Astrocyte (in vitro differentiated cells and primary cell): ENCODE results near the gene BTBD8. TPM values are rescaled to one million over a fixed set of nuclear protein-coding genes. Genes with fewer than 3 reads are reported as not detected.
"Not testable (repeated sequence)": the region's sequence is repeated elsewhere in the genome, so short reads cannot be mapped to it uniquely, and the experiment has no call there.

ENCODE experiments used
- DNase-seq: peaks from one replicate; pipeline ENCODE4 v3.0.0-alpha.2; 2010; ENCODE audit warnings: low read depth
- FAIRE-seq: peaks from 2 replicates; lab custom pipeline; 2011; peaks lifted over from hg19 to GRCh38; lab: Jason Lieb, UNC
- H2AFZ ChIP-seq: 2 replicates; pipeline ENCODE4 v1.6.0; 2012; ENCODE audit warnings: low read depth, low read length, inconsistent platforms
- H3K27ac ChIP-seq: 2 replicates; pipeline ENCODE4 v1.5.1; 2011; ENCODE audit warnings: low read depth, low read length, inconsistent platforms
- H3K27me3 ChIP-seq: 2 replicates; pipeline ENCODE4 v1.6.0; 2011; ENCODE audit warnings: low read length, inconsistent platforms; ENCODE audit not compliant: insufficient read depth
- H3K36me3 ChIP-seq: 2 replicates; pipeline ENCODE4 v1.5.1; 2011; ENCODE audit warnings: low read length, inconsistent platforms; ENCODE audit not compliant: insufficient read depth
- H3K4me1 ChIP-seq: 2 replicates; pipeline ENCODE4 v1.5.1; 2011; ENCODE audit warnings: low read length, inconsistent platforms; ENCODE audit not compliant: insufficient read depth
- H3K4me2 ChIP-seq: 2 replicates; pipeline ENCODE4 v1.6.0; 2012; ENCODE audit warnings: low read length, inconsistent platforms
- H3K4me3 ChIP-seq: 2 replicates; pipeline ENCODE4 v1.5.1; 2011; ENCODE audit warnings: low read depth, mild to moderate bottlenecking, low read length, inconsistent platforms; ENCODE audit not compliant: insufficient read depth
- H3K79me2 ChIP-seq: 2 replicates; pipeline ENCODE4 v1.6.0; 2012; ENCODE audit warnings: mild to moderate bottlenecking, low read length, inconsistent platforms; ENCODE audit not compliant: insufficient read depth
- H3K9ac ChIP-seq: 2 replicates; pipeline ENCODE4 v1.6.0; 2012; ENCODE audit warnings: mild to moderate bottlenecking, low read length, inconsistent platforms
- H3K9me3 ChIP-seq: 2 replicates; pipeline ENCODE4 v1.5.1; 2012; ENCODE audit warnings: low read depth, mild to moderate bottlenecking, low read length, inconsistent platforms; ENCODE audit not compliant: insufficient read depth
- H4K20me1 ChIP-seq: 2 replicates; pipeline ENCODE4 v1.6.0; 2012; ENCODE audit warnings: low read length, inconsistent platforms; ENCODE audit not compliant: insufficient read depth
- H3K27ac Mint-ChIP-seq: one replicate; pipeline ENCODE4 v1.8.0; 2021; ENCODE audit warnings: mild to moderate bottlenecking, mixed read lengths; ENCODE audit not compliant: unreplicated experiment
- H3K27me3 Mint-ChIP-seq: one replicate; pipeline ENCODE4 v1.8.0; 2021; ENCODE audit warnings: low read depth, mixed read lengths; ENCODE audit not compliant: unreplicated experiment
- H3K36me3 Mint-ChIP-seq: one replicate; pipeline ENCODE4 v1.8.0; 2021; ENCODE audit warnings: low read depth, mixed read lengths; ENCODE audit not compliant: unreplicated experiment
- H3K4me1 Mint-ChIP-seq: one replicate; pipeline ENCODE4 v1.8.0; 2021; ENCODE audit warnings: low read depth, mixed read lengths; ENCODE audit not compliant: unreplicated experiment
- H3K4me3 Mint-ChIP-seq: one replicate; pipeline ENCODE4 v1.8.0; 2021; ENCODE audit warnings: mild to moderate bottlenecking, moderate library complexity, mixed read lengths; ENCODE audit not compliant: unreplicated experiment
- H3K9me3 Mint-ChIP-seq: one replicate; pipeline ENCODE4 v1.8.0; 2021; ENCODE audit warnings: mild to moderate bottlenecking, mixed read lengths; ENCODE audit not compliant: unreplicated experiment
- EZH2 ChIP-seq: IDR thresholded peaks from 2 replicates; pipeline ENCODE4 v1.6.1; 2012; ENCODE audit warnings: mild to moderate bottlenecking, low read length, inconsistent platforms; ENCODE audit not compliant: insufficient read depth
- total RNA-seq: library from RNA; stranded (reverse); gene quantifications from 2 replicates; pipeline ENCODE4 v1.2.1, GENCODE V29; 2021
- TF ChIP-seq, protein P1 (sequence below): IDR thresholded peaks from 2 replicates; pipeline ENCODE4 v1.5.1; 2011; ENCODE audit warnings: low read depth, mild to moderate bottlenecking, inconsistent platforms, low read length, moderate library complexity; ENCODE audit not compliant: insufficient read depth

Gene BTBD8
- total RNA-seq, 1 donor from 2014 or later, result 1.8 TPM

DNA sequence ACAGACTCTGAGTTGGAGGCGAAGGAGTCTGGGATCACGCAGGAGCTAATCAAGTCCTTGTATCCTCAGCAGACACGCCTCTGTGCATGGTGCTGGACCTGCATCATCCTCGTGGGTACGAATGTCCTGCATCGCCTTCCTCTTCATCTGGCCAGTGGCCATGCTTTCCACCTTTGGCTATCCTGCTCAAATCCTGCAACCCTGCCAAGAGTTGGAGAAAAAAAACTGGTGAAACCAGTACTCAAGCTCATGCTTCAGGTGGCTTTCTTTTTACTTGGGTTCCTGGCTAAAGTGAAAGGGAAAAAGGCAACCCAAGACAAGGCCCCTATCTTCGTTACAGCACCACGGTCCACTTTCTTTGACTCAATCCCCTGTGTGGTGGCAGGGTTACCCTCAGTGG, 13.8 kb upstream of the BTBD8 start:
- no peaks in the 10 kb centered on the region for H3K36me3 ChIP-seq
- H3K79me2 ChIP-seq, result no peaks in the 10 kb centered on the region
- DNase-seq (no peak), FAIRE-seq (no peak)
- H3K27ac ChIP-seq, result no peak overlapping the region
- H4K20me1 ChIP-seq, result no peaks in the 10 kb centered on the region
- TF ChIP-seq, protein P1, sequence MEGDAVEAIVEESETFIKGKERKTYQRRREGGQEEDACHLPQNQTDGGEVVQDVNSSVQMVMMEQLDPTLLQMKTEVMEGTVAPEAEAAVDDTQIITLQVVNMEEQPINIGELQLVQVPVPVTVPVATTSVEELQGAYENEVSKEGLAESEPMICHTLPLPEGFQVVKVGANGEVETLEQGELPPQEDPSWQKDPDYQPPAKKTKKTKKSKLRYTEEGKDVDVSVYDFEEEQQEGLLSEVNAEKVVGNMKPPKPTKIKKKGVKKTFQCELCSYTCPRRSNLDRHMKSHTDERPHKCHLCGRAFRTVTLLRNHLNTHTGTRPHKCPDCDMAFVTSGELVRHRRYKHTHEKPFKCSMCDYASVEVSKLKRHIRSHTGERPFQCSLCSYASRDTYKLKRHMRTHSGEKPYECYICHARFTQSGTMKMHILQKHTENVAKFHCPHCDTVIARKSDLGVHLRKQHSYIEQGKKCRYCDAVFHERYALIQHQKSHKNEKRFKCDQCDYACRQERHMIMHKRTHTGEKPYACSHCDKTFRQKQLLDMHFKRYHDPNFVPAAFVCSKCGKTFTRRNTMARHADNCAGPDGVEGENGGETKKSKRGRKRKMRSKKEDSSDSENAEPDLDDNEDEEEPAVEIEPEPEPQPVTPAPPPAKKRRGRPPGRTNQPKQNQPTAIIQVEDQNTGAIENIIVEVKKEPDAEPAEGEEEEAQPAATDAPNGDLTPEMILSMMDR, result no peak
- no peak for TF ChIP-seq EZH2
- no peak overlapping the region for H3K9ac ChIP-seq
- no peaks in the 10 kb centered on the region for H3K36me3 Mint-ChIP-seq
- H3K27me3 Mint-ChIP-seq, result no peaks in the 10 kb centered on the region
- no peak overlapping the region for H3K27ac Mint-ChIP-seq
- peaks cover 1% of the 10 kb centered on the region for H3K9me3 Mint-ChIP-seq
- H3K27me3 ChIP-seq, result no peaks in the 10 kb centered on the region
- no peak overlapping the region for H2AFZ ChIP-seq
- no peak overlapping the region for H3K4me2 ChIP-seq
- H3K4me1 Mint-ChIP-seq, result no peaks in the 10 kb centered on the region
- no peak overlapping the region for H3K4me3 ChIP-seq
- H3K9me3 ChIP-seq, result no peaks in the 10 kb centered on the region
- H3K4me3 Mint-ChIP-seq, result no peak overlapping the region
- no peaks in the 10 kb centered on the region for H3K4me1 ChIP-seq

DNA sequence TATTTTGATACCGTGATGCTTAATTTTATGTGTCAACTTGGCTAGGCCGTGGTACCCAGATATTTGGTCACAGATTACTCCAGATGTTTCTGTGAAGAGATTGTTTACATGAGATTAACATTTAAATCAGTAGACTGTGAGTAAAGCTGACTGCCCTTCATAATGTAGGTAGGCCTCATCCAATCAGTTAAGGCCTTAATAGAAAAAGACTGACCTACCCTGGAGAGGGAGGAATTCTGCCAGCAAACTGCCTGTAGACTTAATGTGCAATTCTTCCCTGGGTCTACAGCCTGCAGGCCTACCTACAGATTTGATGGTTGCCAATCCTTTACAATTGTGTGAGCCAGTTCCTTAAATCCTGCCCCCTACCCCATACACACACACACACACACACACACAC, 9.3 kb upstream of the BTBD8 start:
- H2AFZ ChIP-seq, result no peak overlapping the region
- no peaks in the 10 kb centered on the region for H3K9me3 ChIP-seq
- Mint-ChIP-seq H3K36me3 (no peaks in the 10 kb centered on the region), H3K27ac (no peak overlapping the region), H3K27me3 (no peaks in the 10 kb centered on the region), H3K4me3 (no peak overlapping the region), H3K4me1 (no peaks in the 10 kb centered on the region), H3K9me3 (peaks cover 1% of the 10 kb centered on the region)
- H3K27ac ChIP-seq, result no peak overlapping the region
- H3K36me3 ChIP-seq, result no peaks in the 10 kb centered on the region
- no peaks in the 10 kb centered on the region for H3K27me3 ChIP-seq
- TF ChIP-seq EZH2, result no peak
- TF ChIP-seq, protein P1, result no peak
- H3K4me3 ChIP-seq, result no peak overlapping the region
- DNase-seq (no peak), FAIRE-seq (no peak)
- H3K9ac ChIP-seq, result no peak overlapping the region
- no peaks in the 10 kb centered on the region for H3K4me1 ChIP-seq
- H4K20me1 ChIP-seq, result no peaks in the 10 kb centered on the region
- H3K4me2 ChIP-seq, result no peak overlapping the region
- no peaks in the 10 kb centered on the region for H3K79me2 ChIP-seq

DNA sequence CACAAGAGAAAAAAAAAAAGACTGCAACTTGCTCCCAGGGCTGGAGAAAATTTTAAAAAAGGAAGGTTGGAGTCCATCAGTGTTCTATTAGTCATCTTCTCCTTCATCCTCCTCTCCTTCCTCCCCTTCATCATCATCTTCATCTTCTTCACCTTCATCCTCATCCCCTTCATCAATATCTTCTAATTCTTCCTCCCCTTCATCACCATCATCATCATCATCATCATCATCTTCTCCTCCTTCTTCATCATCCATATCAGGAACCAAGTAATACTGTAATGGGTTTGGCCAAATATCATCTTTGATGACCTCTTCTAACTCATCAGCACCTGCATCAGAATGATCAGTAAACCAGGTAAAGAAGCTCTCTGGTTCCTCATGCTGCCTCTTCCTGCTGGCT, 5.7 kb upstream of the BTBD8 start:
- not testable (repeated sequence) for H3K9me3 ChIP-seq, H3K27ac Mint-ChIP-seq, H3K27me3 Mint-ChIP-seq, FAIRE-seq, H3K4me2 ChIP-seq, H3K4me3 ChIP-seq, H3K9me3 Mint-ChIP-seq, H3K36me3 ChIP-seq, H3K9ac ChIP-seq, H3K79me2 ChIP-seq, H2AFZ ChIP-seq, H4K20me1 ChIP-seq, H3K27ac ChIP-seq, H3K4me1 ChIP-seq, H3K4me1 Mint-ChIP-seq, H3K27me3 ChIP-seq, DNase-seq, H3K36me3 Mint-ChIP-seq, H3K4me3 Mint-ChIP-seq
